Prostate gland (tissue), 2 donors: ENCODE measurements around the gene DAPK1. TPM values are rescaled to one million over a fixed set of nuclear protein-coding genes. Genes with fewer than 3 reads are reported as not detected.

Source experiments
- DNase-seq: peaks from one replicate; pipeline ENCODE4 v3.0.0-alpha.2; 2019; ENCODE audit warnings: low spot score
- H3K27ac ChIP-seq, 2 donors: fragments of 200-600 bp; sonication (generic); 2 replicates each; pipeline ENCODE4 v1.5.1; 2017 to 2019
- H3K27me3 ChIP-seq: fragments of 200-600 bp; sonication (generic); replicated peaks from 2 replicates; pipeline ENCODE4 v1.5.1; 2019; ENCODE audit not compliant: insufficient read depth
- H3K36me3 ChIP-seq, 2 donors: fragments of 200-600 bp; sonication (generic); 1 replicate in 1 of 2; 2 replicates in 1 of 2; pipeline versions ENCODE4 v1.5.1 to v1.8.1; 2017 to 2019
- H3K4me1 ChIP-seq: fragments of 200-600 bp; sonication (generic); replicated peaks from 2 replicates; pipeline ENCODE4 v1.5.1; 2019
- H3K4me3 ChIP-seq, 2 donors: fragments of 200-600 bp; sonication (generic); 2 replicates each; pipeline ENCODE4 v1.5.1; 2017 to 2019
- H3K9me3 ChIP-seq: fragments of 200-600 bp; sonication (generic); 2 replicates; pipeline ENCODE4 v1.5.1; 2017
- CTCF ChIP-seq, 4 experiments: fragments of 200-600 bp in 2 of 4; fragments of 450-650 bp in 2 of 4; sonication (generic) in 2 of 4; IDR thresholded peaks; 1 replicate in 3 of 4; 2 replicates in 1 of 4; pipeline ENCODE4 v1.5.1; 2016 to 2019; ENCODE audit warnings: antibody characterized with exemption in 4 of 4, mild to moderate bottlenecking in 2 of 4, moderate library complexity in 2 of 4
- POLR2A ChIP-seq: fragments of 450-650 bp; IDR thresholded peaks from one replicate; pipeline ENCODE4 v1.6.1; 2016; ENCODE audit warnings: antibody characterized with exemption, mild to moderate bottlenecking
- POLR2AphosphoS5 ChIP-seq: sonication (generic); formaldehyde crosslinking; IDR thresholded peaks from one replicate; pipeline ENCODE4 v1.6.1; 2017; ENCODE audit warnings: antibody characterized with exemption
- WGBS: methylation state at CpG from one replicate; pipeline ENCODE4 v1.1.5; 2018; 5-methylcytosine and 5-hydroxymethylcytosine counted together
- intact Hi-C: fragments of 100-400 bp; cut with DNase I; formaldehyde crosslinking; loops from one replicate; pipeline ENCODE4 v1.14.2; 2022
- total RNA-seq, 2 donors: library from RNA; depleted of rRNA; stranded (reverse); fragments of >200 nt; gene quantifications; one replicate each; pipeline ENCODE4 v1.1.0, GENCODE V29; 2016

The DAPK1 gene
- total RNA-seq, 2 donors from 2014 or later: 13.9 to 39.1 TPM

GRCh38 chr9:87595610-87596009 is 97.9 kb downstream of the DAPK1 start:
- DNase-seq: no peak
- no peak for TF ChIP-seq CTCF (IDR thresholded peaks at IDR 0.05)
- no peak for TF ChIP-seq POLR2AphosphoS5
- TF ChIP-seq POLR2A: no peak
- no peaks in the 10 kb centered on the region for H3K27me3 ChIP-seq
- no peak overlapping the region for H3K4me3 ChIP-seq
- 86% methylated on average over 12 of the region's 12 CpGs for WGBS
- no peaks in the 10 kb centered on the region for H3K9me3 ChIP-seq
- intact Hi-C loops: no loop called here
- no peaks in the 10 kb centered on the region for H3K4me1 ChIP-seq
- H3K36me3 ChIP-seq: no peaks in the 10 kb centered on the region
- no peak overlapping the region for H3K27ac ChIP-seq

GRCh38 chr9:87596862-87597261 is 99.2 kb downstream of the DAPK1 start:
- Histone ChIP-seq H3K4me1 (no peaks in the 10 kb centered on the region), H3K4me3 (no peak overlapping the region), H3K27me3 (no peaks in the 10 kb centered on the region), H3K27ac (no peak overlapping the region), H3K9me3 (no peaks in the 10 kb centered on the region), H3K36me3 (no peaks in the 10 kb centered on the region)
- DNase-seq: no peak
- TF ChIP-seq POLR2A (no peak), POLR2AphosphoS5 (no peak), CTCF (IDR thresholded peaks at IDR 0.05) (no peak)
- intact Hi-C loops: no loop called here
- WGBS: 81% methylated on average over 7 of the region's 7 CpGs

- no peaks in the 10 kb centered on the region for H3K27me3 ChIP-seq
- H3K36me3 ChIP-seq: no peaks in the 10 kb centered on the region
- 74% methylated on average over 13 of the region's 13 CpGs for WGBS
- no peaks in the 10 kb centered on the region for H3K9me3 ChIP-seq
- no peaks in the 10 kb centered on the region for H3K4me1 ChIP-seq
- intact Hi-C loops: no loop called here
- H3K4me3 ChIP-seq: no peak overlapping the region
- no peak overlapping the region for H3K27ac ChIP-seq
- no peak for DNase-seq
- TF ChIP-seq POLR2A: no peak
- TF ChIP-seq CTCF (IDR thresholded peaks at IDR 0.05): no peak
- TF ChIP-seq POLR2AphosphoS5: no peak
These were observed 100.2 kb downstream of the DAPK1 start for GRCh38 chr9:87597710-87598443.

- 70% methylated on average over 17 of the region's 17 CpGs for WGBS
- no peak for TF ChIP-seq CTCF (IDR thresholded peaks at IDR 0.05)
- no peak for TF ChIP-seq POLR2A
- TF ChIP-seq POLR2AphosphoS5: no peak
- no peaks in the 10 kb centered on the region for H3K4me1 ChIP-seq
- no peak overlapping the region for H3K27ac ChIP-seq
- no peaks in the 10 kb centered on the region for H3K27me3 ChIP-seq
- no peaks in the 10 kb centered on the region for H3K36me3 ChIP-seq
- no peak for DNase-seq
- intact Hi-C loops: no loop called here
- H3K4me3 ChIP-seq: no peak overlapping the region
- no peaks in the 10 kb centered on the region for H3K9me3 ChIP-seq
These were observed 102.4 kb downstream of the DAPK1 start for GRCh38 chr9:87599901-87600610.

GRCh38 chr9:87601176-87601575 is 103.5 kb downstream of the DAPK1 start:
- Histone ChIP-seq H3K36me3 (no peaks in the 10 kb centered on the region), H3K4me3 (no peak overlapping the region), H3K27me3 (no peaks in the 10 kb centered on the region), H3K4me1 (no peaks in the 10 kb centered on the region), H3K27ac (no peak overlapping the region), H3K9me3 (no peaks in the 10 kb centered on the region)
- WGBS: 74% methylated on average over 1 of the region's 1 CpG
- no peak for DNase-seq
- TF ChIP-seq CTCF (IDR thresholded peaks at IDR 0.05) (no peak), POLR2A (no peak)
- intact Hi-C loops: no loop called here
